ENCODE results near the gene FBXO24. TPM values are rescaled to one million over a fixed set of nuclear protein-coding genes. Genes with fewer than 3 reads are reported as not detected.
"Not testable (repeated sequence)": the region's sequence is repeated elsewhere in the genome, so short reads cannot be mapped to it uniquely, and the experiment has no call there.

The FBXO24 gene
- total RNA-seq, result 0.80 TPM
- 1 to 10 TPM; 1.1 to 2.2 (median 1.5) TPM for polyA plus RNA-seq (ENCODE audit: insufficient read depth in 1 of 8, insufficient read length in 8 of 8, low replicate concordance in 1 of 8)
- long read RNA-seq, donor 1, result 0 reads
- long read RNA-seq, donor 2, result 0 reads
- long read RNA-seq, donor 3, result 0 reads
- long read RNA-seq, donor 4, result 0 reads
- long read RNA-seq, donor 5, result 0 reads
- long read RNA-seq, donor 6, result 0 reads
- long read RNA-seq, donor 7, result 0 reads
- long read RNA-seq, donor 8, result 0 reads
- long read RNA-seq, donor 9, result 0 reads
- long read RNA-seq, donor 10, result 0 reads
- long read RNA-seq, donor 11, result 0 reads

GRCh38 chr7:100586266-100587025 lies at the start of gene FBXO24:
Gene FBXO24, plus strand, starts transcription at chr7:100586328. Its CDS starts 298 bp downstream, at chr7:100586626.
- DNase-seq, result peak; percentile 100
- H3K4me1 ChIP-seq (ENCODE audit: control insufficient read depth, insufficient read depth, low read length), result peaks cover 46% of the 10 kb centered on the region
- 1% methylated on average over 52 of the region's 53 CpGs for WGBS (ENCODE audit: insufficient coverage)

GRCh38 chr7:100536695-100537094 lies 49.4 kb upstream of the FBXO24 start:
- H3K9me3 ChIP-seq (replicated peaks; ENCODE audit: control insufficient read depth, low read depth, low read length); H3K27me3 ChIP-seq (ENCODE audit: control insufficient read depth, insufficient read depth, low read length); DNase-seq; H3K36me3 ChIP-seq (ENCODE audit: control insufficient read depth, insufficient read depth, low read length); H3K4me3 ChIP-seq (ENCODE audit: low read length); H3K27ac ChIP-seq (ENCODE audit: low read length): not testable (repeated sequence)
- H3K4me1 ChIP-seq (ENCODE audit: control insufficient read depth, insufficient read depth, low read length), result peaks cover 17% of the 10 kb centered on the region
- WGBS (ENCODE audit: insufficient coverage), result 88% methylated on average over 1 of the region's 2 CpGs

More at GRCh38 chr7:100586266-100587025, at the start of gene FBXO24:
- H3K27ac ChIP-seq (ENCODE audit: low read length), result peak within 1 kb of the TSS; percentile 91
- H3K4me3 ChIP-seq (ENCODE audit: low read length), result peak within 1 kb of the TSS; percentile 89
- H3K36me3 ChIP-seq (ENCODE audit: control insufficient read depth, insufficient read depth, low read length), result peaks cover 18% of the 10 kb centered on the region
- H3K9me3 ChIP-seq (replicated peaks; ENCODE audit: control insufficient read depth, low read depth, low read length), result no peaks in the 10 kb centered on the region
- peaks cover 10% of the 10 kb centered on the region for H3K27me3 ChIP-seq (ENCODE audit: control insufficient read depth, insufficient read depth, low read length)

GRCh38 chr7:100538348-100538653 lies 47.8 kb upstream of the FBXO24 start:
- Histone ChIP-seq H3K4me3 (ENCODE audit: low read length) (peak overlapping the region; percentile 43), H3K27me3 (ENCODE audit: control insufficient read depth, insufficient read depth, low read length) (peaks cover 2% of the 10 kb centered on the region), H3K27ac (ENCODE audit: low read length) (peak overlapping the region; percentile 77), H3K4me1 (ENCODE audit: control insufficient read depth, insufficient read depth, low read length) (peaks cover 12% of the 10 kb centered on the region), H3K36me3 (ENCODE audit: control insufficient read depth, insufficient read depth, low read length) (no peaks in the 10 kb centered on the region), H3K9me3 (replicated peaks; ENCODE audit: control insufficient read depth, low read depth, low read length) (no peaks in the 10 kb centered on the region)
- WGBS (ENCODE audit: insufficient coverage), result no CpG with 5 or more reads among the region's 8 CpGs
- DNase-seq, result no peak

- H3K27ac ChIP-seq (ENCODE audit: low read length), result peak within 1 kb of the TSS; percentile 77
These were observed 47.3 kb upstream of the FBXO24 start, which contains the start of gene AGFG2 for GRCh38 chr7:100538654-100539435. Gene AGFG2, plus strand, starts transcription at chr7:100539203. Its CDS starts 144 bp downstream, at chr7:100539347.

GRCh38 chr7:100539436-100540006 lies 46.6 kb upstream of the FBXO24 start:
- Histone ChIP-seq H3K36me3 (ENCODE audit: control insufficient read depth, insufficient read depth, low read length) (no peaks in the 10 kb centered on the region), H3K9me3 (replicated peaks; ENCODE audit: control insufficient read depth, low read depth, low read length) (no peaks in the 10 kb centered on the region), H3K27me3 (ENCODE audit: control insufficient read depth, insufficient read depth, low read length) (peaks cover 2% of the 10 kb centered on the region), H3K4me1 (ENCODE audit: control insufficient read depth, insufficient read depth, low read length) (peaks cover 12% of the 10 kb centered on the region), H3K27ac (ENCODE audit: low read length) (no peak overlapping the region), H3K4me3 (ENCODE audit: low read length) (peak overlapping the region; percentile 58)
- no peak for DNase-seq
- under 1% methylated on average over 40 of the region's 44 CpGs for WGBS (ENCODE audit: insufficient coverage)

More at GRCh38 chr7:100538654-100539435, 47.3 kb upstream of the FBXO24 start, which contains the start of gene AGFG2:
- under 1% methylated on average over 58 of the region's 60 CpGs for WGBS (ENCODE audit: insufficient coverage)
- peaks cover 12% of the 10 kb centered on the region for H3K4me1 ChIP-seq (ENCODE audit: control insufficient read depth, insufficient read depth, low read length)
- H3K9me3 ChIP-seq (replicated peaks; ENCODE audit: control insufficient read depth, low read depth, low read length), result no peaks in the 10 kb centered on the region
- H3K36me3 ChIP-seq (ENCODE audit: control insufficient read depth, insufficient read depth, low read length), result no peaks in the 10 kb centered on the region
- DNase-seq, result peak; percentile 100
- peaks cover 2% of the 10 kb centered on the region for H3K27me3 ChIP-seq (ENCODE audit: control insufficient read depth, insufficient read depth, low read length)
- peak within 1 kb of the TSS; percentile 58 for H3K4me3 ChIP-seq (ENCODE audit: low read length)

GRCh38 chr7:100540073-100540723 lies 45.9 kb upstream of the FBXO24 start:
- H3K27ac ChIP-seq (ENCODE audit: low read length), result no peak overlapping the region
- no peak for DNase-seq
- no peaks in the 10 kb centered on the region for H3K36me3 ChIP-seq (ENCODE audit: control insufficient read depth, insufficient read depth, low read length)
- H3K4me1 ChIP-seq (ENCODE audit: control insufficient read depth, insufficient read depth, low read length), result peaks cover 19% of the 10 kb centered on the region
- 50% methylated on average over 2 of the region's 6 CpGs for WGBS (ENCODE audit: insufficient coverage)
- H3K4me3 ChIP-seq (ENCODE audit: low read length), result peak overlapping the region; percentile 58
- H3K27me3 ChIP-seq (ENCODE audit: control insufficient read depth, insufficient read depth, low read length), result peaks cover 2% of the 10 kb centered on the region
- no peaks in the 10 kb centered on the region for H3K9me3 ChIP-seq (replicated peaks; ENCODE audit: control insufficient read depth, low read depth, low read length)

- not testable (repeated sequence) for H3K27me3 ChIP-seq (ENCODE audit: control insufficient read depth, insufficient read depth, low read length); H3K27ac ChIP-seq (ENCODE audit: low read length); H3K9me3 ChIP-seq (replicated peaks; ENCODE audit: control insufficient read depth, low read depth, low read length); DNase-seq; H3K4me3 ChIP-seq (ENCODE audit: low read length); H3K36me3 ChIP-seq (ENCODE audit: control insufficient read depth, insufficient read depth, low read length)
- WGBS (ENCODE audit: insufficient coverage), result 70% methylated on average over 3 of the region's 7 CpGs
- H3K4me1 ChIP-seq (ENCODE audit: control insufficient read depth, insufficient read depth, low read length), result peaks cover 24% of the 10 kb centered on the region
These were observed 44.8 kb upstream of the FBXO24 start for GRCh38 chr7:100541309-100541708.

GRCh38 chr7:100543586-100543985 lies 42.5 kb upstream of the FBXO24 start:
- Histone ChIP-seq H3K9me3 (replicated peaks; ENCODE audit: control insufficient read depth, low read depth, low read length) (no peaks in the 10 kb centered on the region), H3K27ac (ENCODE audit: low read length) (no peak overlapping the region), H3K4me3 (ENCODE audit: low read length) (no peak overlapping the region), H3K36me3 (ENCODE audit: control insufficient read depth, insufficient read depth, low read length) (no peaks in the 10 kb centered on the region), H3K4me1 (ENCODE audit: control insufficient read depth, insufficient read depth, low read length) (peaks cover 29% of the 10 kb centered on the region), H3K27me3 (ENCODE audit: control insufficient read depth, insufficient read depth, low read length) (peaks cover 2% of the 10 kb centered on the region)
- WGBS (ENCODE audit: insufficient coverage), result no CpG with 5 or more reads among the region's 1 CpG
- no peak for DNase-seq

GRCh38 chr7:100544386-100544785 lies 41.7 kb upstream of the FBXO24 start:
- peaks cover 2% of the 10 kb centered on the region for H3K27me3 ChIP-seq (ENCODE audit: control insufficient read depth, insufficient read depth, low read length)
- no peak for DNase-seq
- 35% methylated on average over 3 of the region's 5 CpGs for WGBS (ENCODE audit: insufficient coverage)
- H3K36me3 ChIP-seq (ENCODE audit: control insufficient read depth, insufficient read depth, low read length), result peaks cover 2% of the 10 kb centered on the region
- H3K4me3 ChIP-seq (ENCODE audit: low read length), result no peak overlapping the region
- H3K4me1 ChIP-seq (ENCODE audit: control insufficient read depth, insufficient read depth, low read length), result peaks cover 29% of the 10 kb centered on the region
- peak overlapping the region; percentile 38 for H3K27ac ChIP-seq (ENCODE audit: low read length)
- no peaks in the 10 kb centered on the region for H3K9me3 ChIP-seq (replicated peaks; ENCODE audit: control insufficient read depth, low read depth, low read length)

All from muscle of leg (tissue), 16 donors.